Measurements from ENCODE around the gene CTAGE9.
"Not testable (repeated sequence)": the region's sequence is repeated elsewhere in the genome, so short reads cannot be mapped to it uniquely, and the experiment has no call there.

CTAGE9 gene

GRCh38 chr6:131710917-131711316, at the start of gene CTAGE9:
TSS of gene CTAGE9 (minus strand) at chr6:131711017. CDS start at chr6:131711017, 0 bp downstream.
- not testable (repeated sequence) for DNase-seq

- no peak for DNase-seq
These were observed 48.1 kb upstream of the CTAGE9 start for GRCh38 chr6:131758920-131759319.

GRCh38 chr6:131756039-131756438, 45.2 kb upstream of the CTAGE9 start:
- no peak for DNase-seq

- no peak for DNase-seq
These were observed 44.8 kb upstream of the CTAGE9 start for GRCh38 chr6:131755597-131755996.

- no peak for DNase-seq
These were observed 44.1 kb upstream of the CTAGE9 start for GRCh38 chr6:131754715-131755567.

GRCh38 chr6:131754088-131754487, 43.3 kb upstream of the CTAGE9 start:
- DNase-seq = no peak

- DNase-seq = not testable (repeated sequence)
These were observed 40.3 kb upstream of the CTAGE9 start for GRCh38 chr6:131751012-131751715.

GRCh38 chr6:131749023-131749422, 38.2 kb upstream of the CTAGE9 start:
- DNase-seq = no peak

GRCh38 chr6:131747821-131748353, 37.1 kb upstream of the CTAGE9 start:
- no peak for DNase-seq

GRCh38 chr6:131745476-131745875, 34.7 kb upstream of the CTAGE9 start:
- no peak for DNase-seq

- DNase-seq = no peak
These were observed 33.8 kb upstream of the CTAGE9 start for GRCh38 chr6:131744432-131745287.

- no peak for DNase-seq
These were observed 31.0 kb upstream of the CTAGE9 start for GRCh38 chr6:131741688-131742393.

- DNase-seq = no peak
These were observed 29.3 kb upstream of the CTAGE9 start for GRCh38 chr6:131740161-131740560.

- no peak for DNase-seq
These were observed 28.3 kb upstream of the CTAGE9 start for GRCh38 chr6:131739136-131739535.

- no peak for DNase-seq
These were observed 26.0 kb upstream of the CTAGE9 start for GRCh38 chr6:131736811-131737210.

- DNase-seq = no peak
These were observed 25.3 kb upstream of the CTAGE9 start for GRCh38 chr6:131736003-131736596.

- no peak for DNase-seq
These were observed 22.7 kb upstream of the CTAGE9 start for GRCh38 chr6:131733376-131734016.

- no peak for DNase-seq
These were observed 20.4 kb upstream of the CTAGE9 start for GRCh38 chr6:131731224-131731623.

- no peak for DNase-seq
These were observed 19.4 kb upstream of the CTAGE9 start for GRCh38 chr6:131730264-131730663.

GRCh38 chr6:131729550-131729949, 18.7 kb upstream of the CTAGE9 start:
- DNase-seq = no peak

GRCh38 chr6:131728296-131728939, 17.6 kb upstream of the CTAGE9 start:
- no peak for DNase-seq

All from CD4-positive, alpha-beta T cell treated with Interleukin-21 for 1 hour (primary cell).